Stimulated activated effector memory CD8-positive, alpha-beta T cell treated with anti-CD3 and anti-CD28 coated beads, Interleukin-12 subunit alpha, Interleukin-12 subunit beta, amount 100 ng/mL, for 72 hours (primary cell): Measurements from ENCODE around the gene RTP2.

Source experiments
- ATAC-seq: fragments of 150-1000 bp; cut with Tn5 transposase; 2 replicates; pipeline ENCODE4 v1.10.0; 2021
- DNase-seq, 2 donors: peaks; one replicate each; pipeline ENCODE4 v3.0.0; 2021 to 2022; ENCODE audit warnings: low spot score in 2 of 2
- H3K27ac Mint-ChIP-seq: one replicate; pipeline ENCODE4 v1.8.0; 2022; ENCODE audit warnings: mild to moderate bottlenecking, mixed read lengths
- H3K36me3 Mint-ChIP-seq: one replicate; pipeline ENCODE4 v1.8.0; 2022; ENCODE audit warnings: mild to moderate bottlenecking, mixed read lengths
- H3K4me1 Mint-ChIP-seq: one replicate; pipeline ENCODE4 v1.8.0; 2022; ENCODE audit warnings: mixed read lengths
- H3K4me3 Mint-ChIP-seq: one replicate; pipeline ENCODE4 v1.8.0; 2022; ENCODE audit warnings: mild to moderate bottlenecking, mixed read lengths
- H3K9me3 Mint-ChIP-seq: one replicate; pipeline ENCODE4 v1.8.0; 2022; ENCODE audit warnings: mixed read lengths

Gene RTP2, protein sequence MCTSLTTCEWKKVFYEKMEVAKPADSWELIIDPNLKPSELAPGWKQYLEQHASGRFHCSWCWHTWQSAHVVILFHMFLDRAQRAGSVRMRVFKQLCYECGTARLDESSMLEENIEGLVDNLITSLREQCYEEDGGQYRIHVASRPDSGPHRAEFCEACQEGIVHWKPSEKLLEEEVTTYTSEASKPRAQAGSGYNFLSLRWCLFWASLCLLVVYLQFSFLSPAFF

GRCh38 chr3:187702507-187703033 is at the start of gene RTP2:
RTP2 (minus strand) TSS chr3:187702557; CDS start chr3:187702128, 429 bp downstream.
- DNase-seq (no peak), ATAC-seq (no peak)
- no peak within 1 kb of the TSS for H3K4me3 Mint-ChIP-seq
- H3K4me1 Mint-ChIP-seq: no peaks in the 10 kb centered on the region
- no peaks in the 10 kb centered on the region for H3K9me3 Mint-ChIP-seq
- H3K27ac Mint-ChIP-seq: no peak within 1 kb of the TSS
- H3K36me3 Mint-ChIP-seq: no peaks in the 10 kb centered on the region

- peaks cover 26% of the 10 kb centered on the region for H3K4me1 Mint-ChIP-seq
- H3K9me3 Mint-ChIP-seq: no peaks in the 10 kb centered on the region
- no peak for DNase-seq
- ATAC-seq: no peak
- H3K27ac Mint-ChIP-seq: peak overlapping the region; percentile 57
- peaks cover 15% of the 10 kb centered on the region for H3K36me3 Mint-ChIP-seq
- H3K4me3 Mint-ChIP-seq: no peak overlapping the region
Observed at GRCh38 chr3:187750513-187751123, 48.3 kb upstream of the RTP2 start.

DNA sequence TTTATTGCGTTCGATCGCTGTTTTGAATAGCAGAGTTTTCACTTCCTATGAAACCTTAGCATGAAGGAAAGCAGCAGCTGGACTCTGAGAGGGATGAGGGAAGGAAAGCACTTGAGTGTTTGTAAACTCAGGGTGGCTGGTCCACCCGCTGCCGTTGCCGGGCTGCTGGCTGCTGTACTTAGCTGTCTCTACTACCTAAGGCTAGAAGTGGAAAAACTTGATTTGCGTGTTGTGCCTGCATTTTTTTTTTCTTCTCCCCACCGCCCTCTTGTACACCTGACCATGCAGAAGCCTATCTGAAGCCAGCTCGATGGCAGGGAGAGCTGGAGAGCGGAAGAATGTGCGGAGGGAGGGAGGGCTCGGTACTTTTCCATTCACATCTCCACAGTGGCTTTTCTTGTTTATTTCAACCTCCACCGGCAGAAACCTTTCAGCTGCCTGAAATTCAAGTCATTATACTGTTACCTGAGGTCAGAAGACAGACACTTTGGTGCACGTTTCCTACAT is 47.7 kb upstream of the RTP2 start:
- Mint-ChIP-seq H3K36me3 (peaks cover 20% of the 10 kb centered on the region), H3K27ac (no peak overlapping the region), H3K4me1 (peaks cover 30% of the 10 kb centered on the region), H3K4me3 (no peak overlapping the region), H3K9me3 (no peaks in the 10 kb centered on the region)
- DNase-seq (no peak), ATAC-seq (no peak)

GRCh38 chr3:187748050-187748481 is 45.7 kb upstream of the RTP2 start:
- H3K9me3 Mint-ChIP-seq: no peaks in the 10 kb centered on the region
- peaks cover 40% of the 10 kb centered on the region for H3K36me3 Mint-ChIP-seq
- peak overlapping the region; percentile 69 for H3K27ac Mint-ChIP-seq
- DNase-seq (peak; percentile 90 to 97), ATAC-seq (peak; percentile 63)
- peak overlapping the region; percentile 100 for H3K4me3 Mint-ChIP-seq
- peaks cover 36% of the 10 kb centered on the region for H3K4me1 Mint-ChIP-seq

DNA sequence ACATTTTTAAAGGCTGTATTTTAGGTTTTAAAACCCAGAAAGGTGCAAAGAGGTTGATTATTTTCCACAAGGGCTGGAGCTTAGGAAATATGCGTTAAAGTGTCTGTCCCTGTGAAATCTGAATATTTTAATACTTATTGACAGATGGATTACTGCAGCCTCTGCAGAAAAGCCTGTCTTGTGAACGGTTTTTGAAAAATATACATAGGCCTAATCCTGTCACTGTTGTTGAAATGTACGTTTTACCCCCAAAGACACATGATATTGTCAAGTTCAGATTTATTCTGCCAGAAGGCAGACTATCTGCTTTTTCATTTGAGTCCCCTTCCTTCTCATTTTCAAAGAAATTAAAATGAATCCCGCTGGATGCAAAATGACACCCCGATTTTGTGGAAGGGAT is 45.1 kb upstream of the RTP2 start:
- Mint-ChIP-seq H3K36me3 (peaks cover 45% of the 10 kb centered on the region), H3K4me1 (peaks cover 36% of the 10 kb centered on the region), H3K4me3 (peak overlapping the region; percentile 100), H3K27ac (peak overlapping the region; percentile 100), H3K9me3 (no peaks in the 10 kb centered on the region)
- ATAC-seq: no peak
- no peak for DNase-seq

DNA sequence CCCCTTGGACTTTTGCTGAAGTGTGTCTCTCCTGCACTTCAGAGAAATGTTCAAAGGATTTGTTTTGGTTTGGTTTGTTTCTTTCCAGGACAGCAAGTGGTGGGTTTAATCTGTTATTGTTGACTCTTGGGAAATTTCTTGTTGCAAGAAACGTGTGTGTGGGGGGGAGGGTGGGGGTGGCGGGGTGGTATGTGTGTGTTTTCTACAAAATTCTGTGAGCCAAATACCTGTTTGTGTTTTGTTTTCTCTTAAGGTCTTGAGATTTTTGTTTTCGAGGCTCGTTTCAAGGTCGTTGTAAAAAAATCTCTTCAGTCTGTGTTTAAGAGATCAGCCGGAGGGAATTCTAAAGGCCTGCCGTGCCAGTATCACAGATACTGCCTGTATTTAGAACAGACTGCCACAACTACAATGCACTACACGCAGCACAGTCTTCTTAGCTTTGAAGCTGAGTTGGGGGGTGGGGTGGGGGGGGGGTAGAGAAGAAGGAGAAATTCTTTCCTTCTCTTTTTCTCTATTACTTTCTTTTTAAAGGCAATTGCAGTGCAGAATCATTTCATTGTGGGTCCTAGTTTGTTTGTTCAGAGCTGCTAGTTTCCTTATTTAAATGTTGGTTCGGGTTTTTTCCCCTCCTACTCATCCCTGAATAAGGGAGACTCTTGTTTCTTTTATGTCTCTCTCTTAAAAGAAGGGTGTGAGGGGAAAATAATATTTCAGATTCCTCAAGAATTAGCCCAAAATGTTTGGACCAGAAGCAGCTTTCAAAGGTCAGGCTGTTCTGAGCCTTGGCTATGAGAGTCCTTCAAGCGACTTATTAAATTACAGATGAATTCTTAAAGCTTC is 44.3 kb upstream of the RTP2 start:
- H3K4me3 Mint-ChIP-seq: peak overlapping the region; percentile 100
- peaks cover 43% of the 10 kb centered on the region for H3K4me1 Mint-ChIP-seq
- DNase-seq (no peak), ATAC-seq (no peak)
- peak overlapping the region; percentile 100 for H3K27ac Mint-ChIP-seq
- H3K36me3 Mint-ChIP-seq: peaks cover 54% of the 10 kb centered on the region
- no peaks in the 10 kb centered on the region for H3K9me3 Mint-ChIP-seq

DNA sequence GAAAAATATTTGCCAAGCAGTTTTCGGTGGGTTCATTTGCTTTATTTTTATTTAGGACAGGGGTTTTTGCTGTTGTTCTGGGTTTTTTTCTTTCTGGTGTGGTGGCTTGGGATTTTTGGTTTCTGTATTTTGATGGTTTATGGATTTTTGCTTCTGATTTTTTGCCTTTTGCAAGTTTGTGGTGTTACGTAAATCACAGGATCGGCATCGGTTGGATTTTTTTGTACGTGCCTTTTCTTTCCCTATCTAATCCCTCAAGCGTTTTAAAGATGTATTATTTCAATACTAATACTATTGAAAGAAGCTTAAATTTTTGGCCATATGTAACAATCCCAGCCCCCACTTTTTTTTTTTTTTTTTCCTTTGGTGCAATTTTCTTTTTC is 43.7 kb upstream of the RTP2 start:
- H3K9me3 Mint-ChIP-seq: no peaks in the 10 kb centered on the region
- DNase-seq (no peak), ATAC-seq (no peak)
- H3K4me3 Mint-ChIP-seq: peak overlapping the region; percentile 100
- peak overlapping the region; percentile 100 for H3K27ac Mint-ChIP-seq
- peaks cover 49% of the 10 kb centered on the region for H3K4me1 Mint-ChIP-seq
- H3K36me3 Mint-ChIP-seq: peaks cover 60% of the 10 kb centered on the region

- Mint-ChIP-seq H3K4me3 (peak within 1 kb of the TSS; percentile 100), H3K4me1 (peaks cover 55% of the 10 kb centered on the region), H3K36me3 (peaks cover 66% of the 10 kb centered on the region), H3K9me3 (no peaks in the 10 kb centered on the region), H3K27ac (peak within 1 kb of the TSS; percentile 100)
- DNase-seq (peak; percentile 86 to 97), ATAC-seq (peak; percentile 76)
Observed at GRCh38 chr3:187745201-187746058, 43.1 kb upstream of the RTP2 start, which contains the start of gene BCL6. BCL6 (minus strand) TSS chr3:187745468; CDS start chr3:187733693, 11,775 bp downstream.

- H3K36me3 Mint-ChIP-seq: peaks cover 66% of the 10 kb centered on the region
Observed at GRCh38 chr3:187744169-187745151, 42.1 kb upstream of the RTP2 start.

DNA sequence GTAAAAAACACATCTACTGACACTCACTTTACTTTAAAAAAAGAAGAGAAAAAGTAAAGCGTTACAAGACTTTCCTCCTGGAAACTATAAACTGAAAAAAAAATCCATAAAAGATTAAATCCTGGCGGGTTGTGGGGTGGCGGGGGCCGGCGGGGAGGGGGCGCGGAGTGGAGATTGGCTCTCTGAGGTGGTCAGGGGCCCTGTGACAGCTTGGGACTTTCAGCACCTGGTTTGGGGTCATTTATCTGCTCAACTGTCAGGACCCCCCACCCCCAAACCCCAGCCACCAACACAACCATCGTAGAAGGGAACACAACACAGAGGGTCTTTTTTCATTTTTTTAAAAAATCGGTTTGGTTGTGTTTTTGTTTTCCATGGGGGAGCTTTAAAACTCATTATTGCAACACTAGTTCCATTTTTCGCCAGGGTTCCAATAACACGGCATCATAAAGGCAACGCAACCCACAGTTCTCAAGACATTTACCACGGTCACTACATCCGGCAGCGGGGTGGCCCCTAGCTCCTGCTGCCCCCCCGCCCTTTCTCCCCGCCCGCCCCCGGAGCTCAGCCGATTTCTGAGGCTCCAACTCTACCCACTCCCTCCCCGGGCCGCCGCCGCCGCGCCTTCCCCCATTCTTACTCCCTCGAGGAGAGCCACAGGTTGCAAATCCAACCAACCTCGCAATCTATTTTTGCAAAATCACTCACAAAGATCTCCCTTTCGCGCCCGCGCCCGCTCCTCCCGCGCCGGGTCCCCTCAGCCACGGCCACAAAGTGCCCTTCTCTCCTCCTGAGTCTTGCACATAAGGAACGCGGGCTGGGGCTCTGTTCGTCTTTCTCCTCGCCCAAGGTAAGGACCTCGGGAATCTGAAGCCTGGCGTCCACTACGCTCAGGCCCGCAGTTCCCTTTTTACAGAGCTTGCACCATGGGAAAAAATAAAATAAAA is 41.1 kb upstream of the RTP2 start:
- Mint-ChIP-seq H3K27ac (peak overlapping the region; percentile 100), H3K4me3 (peak overlapping the region; percentile 100), H3K36me3 (peaks cover 66% of the 10 kb centered on the region), H3K4me1 (peaks cover 68% of the 10 kb centered on the region), H3K9me3 (no peaks in the 10 kb centered on the region)
- DNase-seq (peak; percentile 40 to 83), ATAC-seq (no peak)

More at GRCh38 chr3:187744169-187745151, 42.1 kb upstream of the RTP2 start:
- Mint-ChIP-seq H3K9me3 (no peaks in the 10 kb centered on the region), H3K27ac (peak overlapping the region; percentile 100), H3K4me3 (peak overlapping the region; percentile 100), H3K4me1 (peaks cover 62% of the 10 kb centered on the region)
- peak in 1 of 2 donors; percentile 81 for DNase-seq
- no peak for ATAC-seq

DNA sequence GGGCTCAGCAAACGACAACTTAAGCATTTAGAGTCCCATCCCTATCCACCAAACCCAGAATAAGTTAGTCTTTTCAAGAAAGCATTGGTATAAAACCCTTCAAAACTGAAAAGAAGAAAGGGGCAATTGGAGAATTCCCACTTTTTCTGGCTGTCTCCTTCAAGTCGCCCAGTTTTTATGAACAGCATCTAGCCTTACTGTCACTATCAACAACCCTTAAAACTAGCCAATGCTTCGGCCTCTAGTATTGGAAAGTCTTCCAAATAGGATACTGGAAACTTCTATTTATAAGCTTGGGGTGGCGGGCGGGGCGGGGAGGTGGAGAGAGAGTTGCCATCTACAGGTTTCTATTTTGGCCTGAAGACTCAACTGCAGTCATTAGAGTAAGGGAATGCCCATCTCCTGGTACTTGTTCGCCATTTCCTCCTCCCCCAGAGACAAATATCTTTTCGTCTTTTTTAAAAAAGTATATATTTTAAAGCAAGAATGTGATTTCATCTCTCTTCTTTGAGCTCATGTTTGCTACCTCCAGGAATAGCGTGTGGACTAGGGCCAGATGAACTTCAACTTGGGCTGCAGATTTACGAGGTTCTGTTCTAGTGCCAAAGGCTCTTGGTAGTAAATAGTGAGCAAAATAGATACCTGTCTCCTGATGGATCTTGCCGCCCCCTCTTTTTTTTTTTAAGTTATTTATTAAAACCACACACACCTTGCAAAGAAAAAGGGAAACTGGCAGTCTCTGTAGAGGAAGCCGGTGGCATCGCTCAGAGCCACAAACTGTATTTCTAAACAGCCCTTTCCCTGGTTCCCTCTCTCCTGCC is 40.2 kb upstream of the RTP2 start:
- Mint-ChIP-seq H3K9me3 (no peaks in the 10 kb centered on the region), H3K36me3 (peaks cover 69% of the 10 kb centered on the region), H3K4me1 (peaks cover 61% of the 10 kb centered on the region), H3K27ac (peak overlapping the region; percentile 100), H3K4me3 (peak overlapping the region; percentile 100)
- no peak for DNase-seq
- ATAC-seq: no peak
